ENCODE results near the gene PSORS1C1.

PSORS1C1 gene

DNA sequence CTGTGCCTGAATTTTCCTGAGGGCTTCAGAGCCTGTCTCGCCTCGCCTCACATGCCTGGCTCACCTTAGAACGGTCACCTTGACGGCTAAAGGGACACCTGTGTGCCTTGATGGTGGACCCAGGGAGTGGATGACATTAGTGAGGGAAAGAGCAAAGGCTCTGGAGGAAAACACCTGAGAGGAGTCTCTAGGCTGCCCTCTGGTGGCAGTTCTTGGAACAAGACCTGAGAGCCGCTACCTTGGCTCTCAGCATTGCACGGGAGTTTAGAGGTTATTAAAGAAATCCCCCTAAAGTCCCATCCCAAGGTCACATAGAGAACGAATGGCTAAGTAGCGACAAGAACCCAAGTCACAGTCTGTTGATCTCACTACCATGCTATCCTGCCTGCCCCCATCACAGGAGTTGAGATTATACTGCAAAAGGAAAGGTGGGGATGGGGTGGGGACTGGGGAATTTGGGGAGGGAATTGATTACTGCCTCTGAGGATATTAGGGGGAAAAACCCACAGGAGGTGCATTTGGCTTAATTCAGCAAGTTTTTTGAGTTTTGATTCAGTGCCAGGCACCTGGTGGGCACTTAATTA, 13.6 kb downstream of the PSORS1C1 start:
- peak; percentile 53 to 69 for DNase-seq

DNA sequence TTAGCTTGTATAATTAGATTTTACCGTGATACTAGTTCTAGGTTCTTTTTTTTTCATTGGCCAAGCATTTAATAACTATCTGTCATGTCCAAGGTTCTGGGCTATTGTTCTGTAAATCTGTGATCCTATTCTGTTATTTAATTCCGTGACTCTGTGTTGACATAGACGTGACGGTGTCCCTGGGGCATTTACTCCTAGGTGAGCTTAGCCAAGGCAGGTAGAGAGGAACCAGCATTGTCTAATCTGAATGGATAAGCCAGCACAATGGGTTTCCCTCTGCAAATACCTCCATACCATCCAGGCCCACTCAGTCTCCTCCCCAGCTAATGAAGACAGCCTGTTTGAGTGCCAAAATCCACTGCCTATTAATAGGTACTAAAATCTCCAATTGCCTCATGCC, 14.5 kb downstream of the PSORS1C1 start:
- no peak for DNase-seq

DNA sequence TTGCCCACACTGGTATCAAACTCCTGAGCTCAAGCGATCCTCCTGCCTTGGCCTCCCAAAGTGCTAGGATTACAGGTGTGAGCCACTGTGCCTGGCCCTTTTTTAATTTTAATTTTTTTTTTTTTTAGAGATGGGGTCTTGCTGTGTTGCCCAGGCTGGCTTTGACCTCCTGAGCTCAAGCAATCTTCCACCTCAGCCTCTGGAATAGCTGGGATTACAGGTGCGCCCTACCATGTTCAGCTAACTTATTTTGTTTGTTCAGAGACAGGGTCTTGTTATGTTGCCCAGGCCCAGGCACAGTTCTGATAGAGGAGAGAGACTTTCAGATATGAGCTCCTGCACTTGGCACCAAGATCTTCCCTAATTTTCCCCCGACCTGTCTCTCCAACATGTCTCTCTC, 16.2 kb downstream of the PSORS1C1 start:
- DNase-seq = no peak

DNA sequence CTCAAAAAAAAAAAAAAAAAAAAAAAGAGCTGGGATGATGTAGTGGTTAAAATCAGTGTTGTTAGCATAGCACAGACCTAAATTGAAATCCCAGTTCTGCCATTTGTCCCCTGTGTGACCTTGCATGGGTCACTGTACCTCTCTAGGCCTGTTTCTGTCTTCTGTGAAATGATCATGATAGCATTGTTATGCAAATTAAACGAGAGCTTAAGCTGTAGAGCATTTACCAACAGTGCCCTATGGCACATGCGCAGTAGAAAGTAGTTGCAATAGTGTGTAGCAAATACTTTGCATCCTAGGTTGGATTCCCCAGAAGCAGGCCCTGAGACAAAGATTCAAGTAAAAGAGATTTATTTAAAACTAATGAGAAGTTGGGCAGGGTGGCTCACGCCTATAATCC, 17.0 kb downstream of the PSORS1C1 start:
- DNase-seq = no peak

DNA sequence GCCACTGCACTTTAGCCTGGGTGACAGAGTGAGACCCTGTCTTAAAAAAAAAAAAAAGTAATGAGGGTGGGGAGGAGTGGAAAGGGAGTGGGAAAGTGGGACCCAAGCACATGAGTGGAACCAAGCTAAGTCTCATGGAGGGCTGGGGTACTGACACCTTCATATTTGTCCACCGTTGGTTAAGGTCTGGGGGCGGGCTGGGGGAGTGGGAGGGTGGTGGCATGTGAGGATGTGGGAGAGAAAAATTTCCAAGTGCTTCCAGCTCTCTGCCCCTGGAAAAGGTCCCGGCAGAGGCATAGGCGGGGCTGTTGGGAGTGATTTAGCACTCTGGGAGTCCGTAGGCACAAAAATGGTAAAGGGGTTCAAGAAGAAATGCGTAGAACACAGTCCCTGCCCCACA, 18.2 kb downstream of the PSORS1C1 start:
- DNase-seq = no peak

DNA sequence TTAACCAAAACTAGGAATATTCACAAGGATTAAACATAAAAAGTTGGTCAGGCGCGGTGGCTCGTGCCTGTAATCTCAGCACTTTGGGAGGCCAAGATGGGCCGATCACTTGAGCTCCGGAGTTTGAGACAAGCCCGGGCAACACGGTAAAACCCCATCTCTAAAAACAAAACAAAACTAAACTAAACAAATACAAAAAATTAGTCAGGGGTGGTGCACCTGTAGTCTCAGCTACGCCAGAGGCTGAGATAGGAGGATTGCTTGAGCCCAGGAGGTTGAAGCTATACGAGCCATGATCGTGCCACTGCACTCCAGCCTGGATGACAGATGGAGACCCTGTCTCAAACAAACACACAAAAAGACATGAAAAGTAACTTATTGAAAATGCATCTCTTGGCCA, 21.1 kb downstream of the PSORS1C1 start:
- DNase-seq = no peak

DNA sequence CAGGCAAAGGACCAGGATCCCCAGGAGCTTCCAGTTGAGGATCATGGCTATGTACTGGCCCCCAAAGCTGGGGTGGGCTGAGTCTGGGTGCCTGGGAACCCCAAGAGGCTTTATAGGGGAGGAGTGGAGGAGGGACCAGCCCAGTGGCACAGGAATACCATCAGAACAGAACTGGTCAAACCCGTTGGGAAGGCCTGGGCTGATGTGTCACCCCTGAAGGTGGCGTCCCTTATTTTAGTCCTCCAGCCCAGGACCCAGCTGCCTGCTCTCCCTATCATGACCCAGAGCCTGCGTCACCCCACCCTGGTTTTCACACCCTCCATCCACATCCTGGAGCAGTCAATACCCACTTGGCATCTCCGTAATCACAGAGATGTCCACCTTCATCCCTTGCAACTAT, 24.4 kb downstream of the PSORS1C1 start, which contains the start of gene PSORS1C2:
TSS of gene PSORS1C2 (minus strand) at position 85 of the 400 bp plus-strand sequence. CDS start at position 45, 40 bp downstream.
- DNase-seq = no peak

DNA sequence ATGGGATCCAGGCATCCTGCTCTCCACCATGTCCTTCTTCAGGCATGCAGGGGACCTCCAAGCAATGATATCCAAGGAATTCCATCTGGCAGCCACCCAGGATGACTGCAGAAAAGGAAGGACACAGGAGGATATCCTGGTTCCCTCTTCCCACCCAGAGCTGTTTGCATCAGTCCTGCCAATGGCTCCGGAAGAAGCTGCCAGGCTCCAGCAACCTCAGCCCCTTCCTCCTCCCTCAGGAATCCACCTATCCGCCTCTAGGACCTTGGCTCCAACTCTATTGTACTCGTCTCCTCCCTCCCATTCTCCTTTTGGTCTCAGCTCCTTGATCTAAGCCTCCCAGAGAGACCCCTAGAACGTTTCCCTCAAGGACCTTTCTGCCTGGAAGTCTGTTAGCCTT, 25.0 kb downstream of the PSORS1C1 start:
- DNase-seq = no peak

DNA sequence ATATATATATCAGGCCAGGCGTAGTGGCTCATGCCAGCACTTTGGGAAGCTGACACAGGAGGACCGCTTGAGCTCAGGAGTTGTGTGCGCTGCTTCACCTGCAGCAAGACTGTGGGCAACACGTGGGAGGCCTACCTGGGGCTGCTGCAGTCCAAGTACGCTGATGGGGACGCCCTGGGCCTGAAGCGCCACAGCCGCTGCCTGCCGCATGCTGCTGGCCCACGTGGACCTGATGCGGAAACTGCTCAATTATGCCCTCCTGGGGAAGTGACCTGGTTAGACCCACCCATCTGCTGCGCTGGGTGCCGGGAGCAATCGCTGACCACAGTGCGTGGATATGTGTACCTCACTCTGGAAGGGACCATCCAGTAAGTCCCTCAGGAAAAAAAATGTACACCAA, 26.0 kb downstream of the PSORS1C1 start:
- no peak for DNase-seq

DNA sequence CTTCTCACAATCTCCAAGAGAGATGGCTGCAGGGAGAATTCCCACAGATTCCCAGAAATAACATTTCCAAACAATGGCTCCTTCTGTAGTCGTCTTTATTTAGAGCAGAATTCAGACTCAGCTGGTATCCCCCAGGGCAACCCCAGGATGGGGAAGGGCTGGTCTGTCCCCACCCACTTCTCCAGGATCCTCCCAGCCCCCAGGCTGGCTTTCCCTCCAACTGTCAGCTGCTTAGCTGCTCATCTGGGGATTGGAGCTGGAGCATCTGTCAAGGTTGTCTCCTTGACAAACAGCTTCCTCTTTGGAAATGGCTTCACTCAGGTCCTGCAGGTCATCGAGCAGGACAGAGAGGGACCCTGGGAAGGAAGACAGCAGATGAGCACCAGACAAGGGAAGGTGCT, 27.8 kb downstream of the PSORS1C1 start:
- no peak for DNase-seq

DNA sequence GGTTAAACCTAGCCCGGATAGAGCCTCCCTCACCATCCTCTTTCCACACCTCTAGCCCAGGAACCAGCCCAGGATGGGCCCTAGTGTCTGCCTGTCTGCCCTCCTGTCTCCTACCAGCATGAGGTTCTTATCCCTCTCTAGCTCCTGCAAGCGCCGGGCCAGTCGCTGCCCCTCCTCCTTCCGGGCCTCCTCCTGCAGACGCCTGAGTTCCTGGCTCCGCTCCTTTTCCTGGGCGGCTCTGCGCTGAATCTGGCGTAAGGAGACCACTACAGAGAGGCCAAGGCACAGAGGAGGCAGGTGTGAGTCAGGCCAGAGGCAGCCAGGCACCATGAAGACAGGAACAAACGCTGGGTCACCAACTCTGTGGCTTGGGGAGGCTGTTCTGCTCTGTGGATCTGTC, 28.5 kb downstream of the PSORS1C1 start:
- no peak for DNase-seq

DNA sequence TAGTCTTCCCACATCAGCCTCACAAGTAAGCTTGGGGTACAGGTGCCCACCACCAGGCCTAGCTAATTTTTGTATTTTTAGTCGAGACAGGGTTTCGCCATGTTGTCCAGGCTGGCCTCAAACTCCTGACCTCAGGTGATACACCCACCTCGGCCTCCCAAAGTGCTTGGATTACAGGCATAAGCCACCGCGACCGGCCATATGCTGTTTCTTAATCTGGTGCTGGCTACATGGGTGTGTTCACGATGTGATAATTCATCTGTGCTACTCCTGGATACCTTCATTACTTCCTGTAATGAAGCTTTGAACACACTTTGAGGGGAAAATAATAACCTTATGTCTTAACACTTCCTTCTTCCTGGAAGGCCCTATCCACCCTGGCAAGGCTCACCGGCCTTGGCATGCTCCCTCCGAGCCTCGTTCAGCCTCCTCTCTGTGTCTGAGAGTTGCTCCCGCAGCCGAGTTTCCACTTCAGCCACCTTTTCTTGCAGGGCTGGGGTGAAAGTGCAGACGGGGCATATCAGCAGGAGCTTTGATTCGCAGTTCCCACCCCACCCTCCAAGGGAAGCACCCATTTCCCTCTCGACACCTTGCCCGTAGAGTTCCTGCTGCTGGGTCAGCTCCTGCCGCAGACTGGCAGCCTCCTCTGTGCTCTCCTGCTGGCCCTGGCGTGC, 29.8 kb downstream of the PSORS1C1 start:
- DNase-seq = no peak

DNA sequence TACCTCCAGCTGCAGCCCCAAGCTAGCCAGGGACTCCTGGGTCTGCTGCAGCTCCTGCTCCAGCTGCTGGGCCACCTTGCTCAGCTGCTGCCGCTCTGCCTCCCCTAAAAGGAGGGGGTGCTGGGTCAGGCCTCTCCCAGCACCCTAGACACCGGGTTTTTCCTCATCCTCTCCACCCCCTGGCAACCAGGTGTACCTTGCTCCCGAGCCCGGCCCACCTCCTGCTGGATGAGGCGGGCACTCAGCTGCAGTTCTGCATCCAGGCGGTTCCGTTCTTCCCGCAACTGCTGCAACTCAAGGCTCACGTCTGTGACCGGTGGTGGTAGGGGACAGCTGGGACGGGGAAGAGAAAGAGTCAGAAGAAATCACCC, 30.4 kb downstream of the PSORS1C1 start:
- DNase-seq = no peak

DNA sequence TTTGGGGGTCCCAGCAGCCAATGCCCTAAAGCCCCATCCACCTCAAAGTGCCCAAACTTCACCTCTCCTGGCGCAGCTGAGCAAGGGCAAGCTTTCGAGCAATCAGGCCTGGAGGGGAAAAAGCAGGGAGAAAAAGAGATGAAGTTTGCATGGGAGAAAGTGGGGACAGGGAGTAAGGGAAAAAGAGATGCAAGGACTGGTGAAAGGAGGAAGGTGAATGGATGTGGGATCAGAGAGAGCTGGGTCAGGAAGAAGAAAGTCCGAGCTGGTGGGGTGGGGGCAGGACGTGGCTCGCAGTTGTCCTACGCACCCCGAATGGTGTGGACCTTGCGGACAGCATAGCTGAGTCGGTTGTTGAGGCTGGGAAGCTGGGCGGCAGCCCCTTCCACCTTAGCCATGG, 30.8 kb downstream of the PSORS1C1 start:
- no peak for DNase-seq

DNA sequence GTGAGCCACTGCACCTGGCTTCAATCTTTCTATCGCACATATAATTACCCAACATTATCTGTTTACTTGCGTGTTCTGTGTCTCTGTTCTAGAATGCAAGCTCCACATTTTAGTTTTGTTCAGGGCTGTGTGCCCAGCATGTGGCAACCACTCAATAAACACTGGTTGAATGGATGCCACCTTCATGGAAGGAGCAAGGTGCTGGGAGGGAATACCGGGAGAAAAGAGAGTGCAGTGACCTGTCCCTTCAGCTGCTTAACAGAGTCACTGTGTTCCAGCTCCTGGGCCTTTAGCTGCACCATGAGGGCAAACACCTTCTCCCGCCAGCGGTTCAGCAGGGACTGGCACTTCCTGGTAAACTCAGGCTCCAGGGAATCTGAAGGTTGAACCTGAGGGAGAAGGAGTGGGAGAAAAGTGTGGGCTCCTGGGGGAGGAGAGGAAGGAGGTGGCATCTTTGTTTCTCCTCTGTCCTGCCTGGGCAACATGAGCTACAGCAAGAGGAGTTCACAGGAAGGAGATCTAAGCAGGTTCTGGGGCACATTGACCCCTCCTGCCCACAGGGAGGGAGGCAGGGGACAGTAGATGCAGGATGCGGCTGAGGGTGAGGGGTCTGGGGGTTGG, 35.3 kb downstream of the PSORS1C1 start:
- no peak for DNase-seq

DNA sequence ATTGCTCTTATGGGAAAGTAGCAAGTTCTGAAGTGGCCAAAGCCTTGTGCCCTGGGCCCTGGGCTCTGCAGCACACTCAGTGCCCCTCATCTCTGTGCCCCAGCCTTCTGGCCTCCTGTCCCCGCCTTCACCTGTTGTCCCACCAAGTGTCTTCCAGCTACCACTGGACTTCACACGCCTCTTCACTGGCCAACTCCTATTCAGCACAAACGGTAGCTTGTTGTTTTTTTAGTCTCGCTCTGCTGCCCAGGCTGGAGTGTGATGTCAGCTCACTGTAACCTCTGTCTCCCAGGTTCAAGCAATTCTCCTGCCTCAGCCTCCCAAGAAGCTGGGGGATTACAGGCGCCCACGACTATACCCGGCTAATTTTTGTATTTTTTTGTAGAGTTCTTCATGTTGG, 38.2 kb downstream of the PSORS1C1 start:
- no peak for DNase-seq

DNA sequence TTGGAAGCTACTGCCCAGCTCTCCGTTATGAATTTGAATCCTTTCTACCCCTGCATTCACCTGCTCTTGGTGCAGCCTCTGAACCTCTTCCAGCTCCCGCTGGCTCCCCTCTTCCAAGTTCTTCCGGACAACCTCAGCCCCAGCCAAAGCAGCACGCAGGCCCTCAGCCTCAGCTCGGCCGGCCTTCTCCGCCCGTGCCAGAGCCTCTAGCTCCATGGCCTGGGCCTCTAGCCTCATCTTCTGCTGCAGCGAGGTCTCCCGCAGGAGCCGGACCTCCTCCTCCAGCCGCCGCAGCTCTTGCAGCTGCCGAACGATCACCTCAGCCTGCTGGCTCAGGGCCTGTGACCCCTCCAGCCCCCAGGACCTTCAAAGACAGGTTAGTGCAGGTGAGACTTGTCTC, 39.8 kb downstream of the PSORS1C1 start:
- no peak for DNase-seq

DNA sequence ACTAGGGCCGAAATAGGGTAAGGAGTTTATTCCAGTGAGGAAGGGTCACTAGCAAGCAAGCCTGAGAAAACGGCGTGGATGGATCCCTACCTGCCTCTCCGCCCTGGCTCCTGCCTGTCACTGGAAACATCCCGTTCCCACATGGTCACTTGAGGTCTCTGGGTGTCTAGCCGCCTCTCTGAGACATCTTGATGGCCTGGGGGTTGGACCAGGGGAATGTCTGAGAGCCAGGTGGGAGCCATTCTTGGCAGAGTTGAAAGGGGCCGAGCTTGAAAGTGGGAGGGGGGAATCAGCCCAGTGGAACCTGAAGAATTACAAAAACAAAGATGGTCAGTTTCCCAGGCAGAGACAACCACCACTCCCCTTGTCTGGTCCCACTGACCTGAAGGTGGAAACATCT, 42.0 kb downstream of the PSORS1C1 start:
- DNase-seq = no peak

DNA sequence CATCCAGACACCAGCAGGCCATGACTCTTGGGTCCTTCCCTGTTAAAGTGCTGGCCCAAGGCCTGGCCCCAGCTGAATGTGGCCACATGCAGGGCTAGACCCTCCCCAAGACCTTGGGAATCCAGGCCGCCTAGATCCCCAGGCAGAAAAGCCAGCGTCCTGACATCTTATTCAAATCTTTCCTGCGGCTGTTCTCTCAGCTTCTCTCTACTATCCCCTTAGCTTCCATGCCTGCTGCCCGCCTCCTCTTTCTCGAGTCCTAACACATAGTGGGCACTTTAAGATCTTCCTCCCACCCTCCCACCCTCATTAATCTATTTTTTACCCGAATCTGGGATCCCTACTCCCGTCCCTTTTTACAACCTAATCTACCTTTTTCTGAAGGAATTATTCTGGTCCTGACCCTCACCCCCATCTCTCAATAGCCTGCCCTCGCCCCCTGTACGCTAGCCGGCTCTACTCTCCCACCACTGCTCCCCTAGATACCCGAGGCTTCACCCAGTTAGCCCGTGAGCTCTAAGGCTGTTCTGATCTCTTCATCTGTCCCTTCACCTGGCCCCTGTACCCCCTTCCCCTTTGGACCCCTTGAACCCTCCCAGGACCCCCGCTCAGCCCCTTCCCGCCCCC, 43.0 kb downstream of the PSORS1C1 start, which contains the start of gene CCHCR1:
TSS of gene CCHCR1 (minus strand) at position 290 of the 627 bp plus-strand sequence. CDS start at position 88, 202 bp downstream.
- no peak for DNase-seq

DNA sequence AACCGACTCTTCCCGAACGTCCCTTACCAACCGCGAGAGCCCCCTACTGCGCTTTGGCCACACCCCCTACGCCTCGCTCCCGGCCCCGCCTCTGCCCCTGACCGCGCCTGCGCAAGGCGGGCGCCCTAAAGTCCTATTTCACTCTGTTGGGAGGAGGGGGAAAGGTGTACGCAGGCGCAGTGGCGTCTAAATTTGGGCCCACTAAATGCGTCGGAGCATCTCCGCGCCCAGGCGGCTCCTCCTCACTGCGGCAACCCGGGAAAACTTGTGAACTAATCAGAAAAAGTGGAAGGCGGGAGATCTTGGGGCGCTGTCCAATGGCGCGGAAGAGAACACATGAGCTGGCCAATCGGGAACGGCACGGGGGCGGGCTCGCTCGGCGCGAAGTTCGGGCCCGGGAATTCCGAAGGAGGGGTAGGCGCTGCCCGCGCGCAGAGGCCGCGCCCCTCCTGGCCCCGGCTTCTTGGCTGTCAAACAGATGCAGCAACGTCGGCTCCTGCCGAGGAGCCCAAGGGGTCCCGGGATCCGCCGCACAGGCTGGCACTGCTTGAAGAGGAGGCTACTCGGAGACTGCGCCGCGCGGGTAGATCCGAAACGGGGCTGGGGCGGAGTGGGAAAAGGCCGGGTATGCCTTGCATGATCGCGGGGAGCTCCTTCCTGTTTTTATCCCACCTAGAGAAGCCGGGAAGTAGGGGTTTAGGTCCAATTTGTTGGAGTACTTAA, 43.7 kb downstream of the PSORS1C1 start, which contains the start of gene TCF19:
TSS of gene TCF19 (plus strand) at position 450 of the 723 bp plus-strand sequence. CDS start 881 bp downstream, outside the sequence.
- DNase-seq = peak; percentile 99

DNA sequence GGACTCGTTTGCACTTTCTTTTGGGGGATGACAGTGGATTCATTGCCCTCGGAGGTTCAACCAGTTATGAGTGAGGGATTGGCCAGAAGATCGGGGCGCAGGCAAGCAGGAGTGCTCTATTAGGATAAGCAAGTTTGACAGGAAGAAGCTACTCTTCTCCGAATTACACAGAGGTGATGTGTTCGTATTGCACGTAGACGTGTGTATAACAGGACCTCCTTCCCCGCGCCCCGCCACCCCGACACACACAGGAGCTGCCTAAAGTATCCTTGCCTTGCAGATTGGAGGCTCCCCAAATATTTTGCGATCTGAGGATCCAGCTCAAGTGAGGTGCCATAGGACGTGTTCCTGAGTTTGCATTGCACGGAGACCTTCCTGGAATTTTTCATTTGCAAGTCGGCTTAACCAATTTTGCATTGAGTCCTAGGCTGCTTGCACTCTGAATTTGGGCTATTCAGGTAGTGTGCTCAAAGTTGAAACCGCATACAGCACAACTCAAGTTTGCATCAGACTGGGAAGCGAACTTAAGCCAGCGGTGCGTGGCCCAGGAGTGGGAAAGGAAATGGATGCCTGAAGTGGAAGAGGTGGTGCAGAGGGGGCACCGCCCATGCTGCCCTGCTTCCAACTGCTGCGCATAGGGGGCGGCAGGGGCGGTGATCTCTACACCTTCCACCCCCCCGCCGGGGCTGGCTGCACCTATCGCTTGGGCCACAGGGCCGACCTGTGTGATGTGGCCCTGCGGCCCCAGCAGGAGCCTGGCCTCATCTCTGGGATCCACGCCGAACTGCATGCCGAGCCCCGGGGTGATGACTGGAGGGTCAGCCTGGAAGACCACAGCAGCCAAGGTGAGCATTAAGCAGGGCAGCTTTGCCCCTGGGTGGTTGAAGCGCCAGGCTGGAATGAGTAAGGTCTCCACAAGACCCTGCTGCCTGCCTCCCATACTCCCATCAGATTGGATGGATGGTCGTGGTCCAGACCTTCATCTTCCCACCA, 44.6 kb downstream of the PSORS1C1 start:
- no peak for DNase-seq

All from stimulated activated CD4-positive, alpha-beta T cell treated with anti-CD3 and anti-CD28 coated beads, Interleukin-4, amount 100 ng/mL, for 4 hours (primary cell).